Peyer's patch (tissue), 4 donors: ENCODE results near the gene CLP1. TPM values are rescaled to one million over a fixed set of nuclear protein-coding genes. Genes with fewer than 3 reads are reported as not detected.

Source experiments
- DNase-seq, 3 donors: peaks; one replicate each; pipeline ENCODE4 v3.0.0-alpha.2; 2017 to 2019
- H3K27ac ChIP-seq, 4 donors: fragments of 200-600 bp; sonication (generic); one replicate each; pipeline ENCODE4 v1.5.1; 2016 to 2019
- H3K27me3 ChIP-seq, 2 donors: fragments of 200-600 bp; sonication (generic); one replicate each; pipeline ENCODE4 v1.5.1; 2019
- H3K36me3 ChIP-seq, 3 donors: fragments of 200-600 bp; sonication (generic); one replicate each; pipeline ENCODE4 v1.5.1; 2016 to 2019
- H3K4me1 ChIP-seq, 4 donors: fragments of 200-600 bp; sonication (generic); one replicate each; pipeline ENCODE4 v1.5.1; 2016 to 2019
- H3K4me3 ChIP-seq, 4 donors: fragments of 200-600 bp; sonication (generic); 1 replicate in 3 of 4; 2 replicates in 1 of 4; pipeline ENCODE4 v1.5.1; 2016 to 2019; ENCODE audit warnings: mild to moderate bottlenecking in 1 of 4
- H3K9me3 ChIP-seq, 4 donors: fragments of 200-600 bp; sonication (generic); one replicate each; pipeline ENCODE4 v1.5.1; 2016 to 2019; ENCODE audit warnings: mild to moderate bottlenecking in 1 of 4
- POLR2A ChIP-seq, 2 donors: fragments of 450-650 bp; IDR thresholded peaks; one replicate each; pipeline ENCODE4 v1.5.1; 2017; ENCODE audit warnings: antibody characterized with exemption in 2 of 2, mild to moderate bottlenecking in 2 of 2, moderate library complexity in 2 of 2
- total RNA-seq, 4 donors: library from RNA; depleted of rRNA; stranded (reverse); fragments of >200 nt; gene quantifications; one replicate each; pipeline ENCODE4 v1.1.0, GENCODE V29; 2016
- TF ChIP-seq, protein P1 (sequence below), 6 experiments: fragments of 450-650 bp in 4 of 6; fragments of 200-600 bp in 2 of 6; sonication (generic) in 1 of 6; IDR thresholded peaks; one replicate each; pipeline ENCODE4 v1.5.1; 2017 to 2019; ENCODE audit warnings: antibody characterized with exemption in 6 of 6, mild to moderate bottlenecking in 3 of 6, moderate library complexity in 1 of 6

Gene CLP1
- total RNA-seq, 4 donors from 2014 or later: 9.1 to 16.1 (median 12.8) TPM

- peak; percentile 92 to 99 (median 98) for DNase-seq
- H3K4me1 ChIP-seq: peaks cover 0 to 26% (median 10%) of the 10 kb centered on the region in 4 donors
- peaks cover 0 to 9% (median 0%) of the 10 kb centered on the region in 3 donors for H3K36me3 ChIP-seq
- peak overlapping the region; percentile 96 to 99 (median 98) for H3K27ac ChIP-seq
- no peaks in the 10 kb centered on the region for H3K9me3 ChIP-seq
- peak overlapping the region; percentile 79 to 97 (median 88) for H3K4me3 ChIP-seq
- TF ChIP-seq, protein P1, sequence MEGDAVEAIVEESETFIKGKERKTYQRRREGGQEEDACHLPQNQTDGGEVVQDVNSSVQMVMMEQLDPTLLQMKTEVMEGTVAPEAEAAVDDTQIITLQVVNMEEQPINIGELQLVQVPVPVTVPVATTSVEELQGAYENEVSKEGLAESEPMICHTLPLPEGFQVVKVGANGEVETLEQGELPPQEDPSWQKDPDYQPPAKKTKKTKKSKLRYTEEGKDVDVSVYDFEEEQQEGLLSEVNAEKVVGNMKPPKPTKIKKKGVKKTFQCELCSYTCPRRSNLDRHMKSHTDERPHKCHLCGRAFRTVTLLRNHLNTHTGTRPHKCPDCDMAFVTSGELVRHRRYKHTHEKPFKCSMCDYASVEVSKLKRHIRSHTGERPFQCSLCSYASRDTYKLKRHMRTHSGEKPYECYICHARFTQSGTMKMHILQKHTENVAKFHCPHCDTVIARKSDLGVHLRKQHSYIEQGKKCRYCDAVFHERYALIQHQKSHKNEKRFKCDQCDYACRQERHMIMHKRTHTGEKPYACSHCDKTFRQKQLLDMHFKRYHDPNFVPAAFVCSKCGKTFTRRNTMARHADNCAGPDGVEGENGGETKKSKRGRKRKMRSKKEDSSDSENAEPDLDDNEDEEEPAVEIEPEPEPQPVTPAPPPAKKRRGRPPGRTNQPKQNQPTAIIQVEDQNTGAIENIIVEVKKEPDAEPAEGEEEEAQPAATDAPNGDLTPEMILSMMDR (IDR thresholded peaks at IDR 0.05): no peak
- TF ChIP-seq POLR2A (IDR thresholded peaks at IDR 0.05): peak in 1 of 2 donors; percentile 23
- no peaks in the 10 kb centered on the region for H3K27me3 ChIP-seq
These were observed 9.7 kb downstream of the CLP1 start for GRCh38 chr11:57667117-57667735.

GRCh38 chr11:57667736-57668433, 10.3 kb downstream of the CLP1 start, which contains the start of gene ZDHHC5:
Gene ZDHHC5 (plus strand): TSS chr11:57668114. CDS start chr11:57673091, 4,977 bp downstream.
- Histone ChIP-seq H3K4me1 (peaks cover 0 to 26% (median 10%) of the 10 kb centered on the region in 4 donors), H3K36me3 (peaks cover 0 to 13% (median 0%) of the 10 kb centered on the region in 3 donors), H3K27ac (peak within 1 kb of the TSS; percentile 96 to 99 (median 98)), H3K27me3 (no peaks in the 10 kb centered on the region), H3K4me3 (peak within 1 kb of the TSS; percentile 79 to 97 (median 88)), H3K9me3 (no peaks in the 10 kb centered on the region)
- peak; percentile 99 to 100 (median 100) for DNase-seq
- peak; percentile 82 to 94 for TF ChIP-seq POLR2A (IDR thresholded peaks at IDR 0.05)
- TF ChIP-seq, protein P1 (IDR thresholded peaks at IDR 0.05): peak in 5 of 6 experiments; percentile 63 to 80 (median 76)

- peaks cover 0 to 26% (median 10%) of the 10 kb centered on the region in 4 donors for H3K4me1 ChIP-seq
- H3K36me3 ChIP-seq: peaks cover 0 to 19% (median 0%) of the 10 kb centered on the region in 3 donors
- TF ChIP-seq POLR2A (IDR thresholded peaks at IDR 0.05): no peak
- TF ChIP-seq, protein P1 (IDR thresholded peaks at IDR 0.05): no peak
- H3K9me3 ChIP-seq: no peaks in the 10 kb centered on the region
- no peaks in the 10 kb centered on the region for H3K27me3 ChIP-seq
- H3K27ac ChIP-seq: peak overlapping the region; percentile 96 to 99 (median 98)
- peak in 2 of 3 donors; percentile 42 to 67 for DNase-seq
- H3K4me3 ChIP-seq: peak overlapping the region; percentile 79 to 97 (median 88)
These were observed 10.8 kb downstream of the CLP1 start for GRCh38 chr11:57668434-57668782.

DNA sequence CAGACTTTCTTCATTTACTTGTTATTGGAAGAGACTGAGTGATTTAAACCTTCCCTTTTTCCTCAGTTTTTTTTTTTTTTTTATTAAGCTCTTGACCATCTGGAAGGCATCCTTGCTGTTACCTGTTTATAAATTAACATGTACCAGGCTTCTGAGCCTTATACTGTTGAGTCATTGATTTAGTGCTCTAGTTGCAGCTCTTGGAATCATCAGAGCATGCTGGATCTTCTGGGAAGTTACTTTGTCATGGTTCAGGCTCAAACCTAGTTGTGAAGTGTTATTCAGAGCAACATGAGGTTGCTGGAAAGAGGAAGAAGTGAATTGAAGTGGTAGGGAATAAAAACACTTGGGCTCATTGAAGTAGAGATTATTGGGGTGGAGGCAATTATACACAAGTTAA, 16.7 kb downstream of the CLP1 start:
- peaks cover 0 to 17% (median 5%) of the 10 kb centered on the region in 4 donors for H3K4me1 ChIP-seq
- no peaks in the 10 kb centered on the region for H3K9me3 ChIP-seq
- TF ChIP-seq, protein P1 (IDR thresholded peaks at IDR 0.05): no peak
- TF ChIP-seq POLR2A (IDR thresholded peaks at IDR 0.05): no peak
- DNase-seq: no peak
- H3K4me3 ChIP-seq: no peak overlapping the region
- H3K27ac ChIP-seq: no peak overlapping the region
- H3K36me3 ChIP-seq: peaks cover 0 to 42% (median 0%) of the 10 kb centered on the region in 3 donors
- no peaks in the 10 kb centered on the region for H3K27me3 ChIP-seq

DNA sequence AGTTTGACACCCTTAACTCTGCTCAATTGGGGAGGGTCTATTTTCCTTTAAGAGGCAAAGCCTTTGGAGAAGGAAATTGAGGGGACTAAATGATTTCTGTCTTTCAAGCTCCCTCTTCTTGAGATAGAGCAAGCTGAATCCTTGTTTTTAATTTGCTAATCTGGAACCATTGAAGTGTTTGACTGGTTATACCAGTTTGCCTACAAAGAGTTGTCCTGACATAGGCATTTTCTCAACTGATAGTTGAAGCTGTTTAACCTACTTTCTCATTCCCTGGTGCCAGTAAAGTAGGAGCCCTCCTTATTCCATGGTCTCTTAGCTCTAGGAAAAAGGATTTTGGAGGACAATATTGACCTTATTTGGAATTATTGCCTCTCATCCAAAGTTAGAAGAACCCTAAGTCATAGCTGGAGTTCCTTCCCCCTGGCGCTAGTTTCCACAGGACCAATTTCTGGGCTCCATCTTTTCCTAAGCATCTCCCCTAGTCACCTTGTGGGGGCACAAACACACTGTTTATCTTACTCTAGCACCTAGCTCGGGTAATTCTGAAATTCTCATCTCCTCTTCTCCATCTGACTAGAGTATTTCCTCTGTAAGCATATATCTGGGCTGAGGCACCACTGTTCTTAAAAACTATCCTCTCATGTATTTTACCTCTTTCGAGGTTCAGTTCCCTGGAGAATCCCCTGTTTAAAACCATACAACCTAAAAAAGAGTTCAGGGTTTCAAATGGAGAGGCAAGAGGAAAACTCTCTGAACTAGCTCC, 17.8 kb downstream of the CLP1 start:
- peaks cover 0 to 42% (median 0%) of the 10 kb centered on the region in 3 donors for H3K36me3 ChIP-seq
- no peak for TF ChIP-seq POLR2A (IDR thresholded peaks at IDR 0.05)
- TF ChIP-seq, protein P1 (IDR thresholded peaks at IDR 0.05): no peak
- H3K9me3 ChIP-seq: no peaks in the 10 kb centered on the region
- H3K27me3 ChIP-seq: no peaks in the 10 kb centered on the region
- H3K27ac ChIP-seq: no peak overlapping the region
- no peak for DNase-seq
- peaks cover 0 to 17% (median 0%) of the 10 kb centered on the region in 4 donors for H3K4me1 ChIP-seq
- no peak overlapping the region for H3K4me3 ChIP-seq
